NCI-H345 treated with DMSO at 0.1 percent for 48 hours (cell line): Measurements from ENCODE around the gene KAZALD1.

Experiments used
- DNase-seq: peaks from one replicate; lab custom pipeline; 2025; ENCODE audit not compliant: unreplicated experiment; lab: John Stamatoyannopoulos, UW

The KAZALD1 gene

DNA sequence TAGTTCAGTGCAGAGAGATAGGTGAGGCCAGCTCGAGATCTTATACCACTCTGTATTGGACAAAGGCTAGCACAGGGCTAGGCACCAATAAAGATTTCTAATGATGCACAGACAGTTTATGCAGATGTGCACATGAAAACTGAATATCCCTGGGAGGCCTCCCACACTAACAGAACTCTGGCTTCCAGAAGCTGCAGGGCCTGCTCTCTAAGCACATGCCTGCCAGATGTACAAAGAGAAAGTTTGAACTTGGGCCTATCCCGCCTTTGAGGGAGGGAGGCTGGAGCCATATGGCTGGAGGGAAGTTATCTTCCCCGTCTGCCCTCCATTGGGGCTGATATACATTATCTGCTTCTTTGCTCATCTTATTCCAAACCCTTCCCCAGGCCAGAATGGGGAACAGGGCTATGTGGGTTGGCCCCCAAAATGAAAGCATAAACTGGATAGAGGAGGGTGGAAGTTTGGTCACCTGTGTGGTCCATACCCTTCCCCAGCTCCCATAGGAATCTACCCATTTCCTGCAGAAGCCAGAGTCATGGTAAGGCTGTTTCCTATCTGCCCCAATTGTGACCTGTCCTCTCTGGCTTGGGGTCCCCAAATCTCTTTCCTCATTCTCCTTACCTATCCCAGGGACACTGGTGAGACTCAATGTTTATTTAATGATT is 3.8 kb downstream of the KAZALD1 start:
- no peak for DNase-seq

DNA sequence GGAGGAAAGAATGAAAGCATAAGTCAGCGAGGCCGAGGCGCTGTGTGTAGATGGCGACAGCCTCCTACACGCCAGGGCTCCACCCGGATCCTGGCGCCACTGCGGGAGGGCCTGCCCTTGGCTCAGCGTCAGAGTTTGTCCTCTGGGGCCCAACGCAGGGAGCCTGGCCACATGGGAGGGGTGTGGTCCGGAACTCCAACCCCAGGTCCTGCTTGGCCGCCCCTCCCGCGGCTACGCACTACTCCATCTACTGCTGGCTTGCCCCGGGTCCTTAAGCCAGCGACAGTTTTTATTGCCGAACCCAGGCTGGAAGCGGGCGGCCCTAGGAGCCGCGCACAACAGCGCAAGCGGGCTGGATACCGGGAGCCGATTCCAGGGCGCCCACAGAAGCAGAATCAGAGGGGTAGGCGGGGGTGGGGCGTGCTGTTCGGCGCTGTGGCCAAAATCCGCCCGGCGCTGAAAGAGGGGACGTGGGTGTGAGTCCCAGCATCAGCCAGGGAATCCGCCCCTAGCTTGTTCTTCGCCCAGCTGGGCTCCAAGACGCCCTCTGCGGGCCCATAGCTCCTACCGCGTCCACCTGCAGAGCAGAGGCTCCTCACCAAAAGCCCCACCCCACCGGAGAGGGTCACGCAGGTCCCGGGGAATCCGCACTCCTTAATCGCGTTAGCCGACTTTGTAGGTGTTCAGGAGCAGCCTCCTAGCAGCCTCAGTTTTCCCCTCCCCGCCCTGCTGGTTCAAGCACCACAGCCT is 4.5 kb downstream of the KAZALD1 start:
- DNase-seq = peak; percentile 6

DNA sequence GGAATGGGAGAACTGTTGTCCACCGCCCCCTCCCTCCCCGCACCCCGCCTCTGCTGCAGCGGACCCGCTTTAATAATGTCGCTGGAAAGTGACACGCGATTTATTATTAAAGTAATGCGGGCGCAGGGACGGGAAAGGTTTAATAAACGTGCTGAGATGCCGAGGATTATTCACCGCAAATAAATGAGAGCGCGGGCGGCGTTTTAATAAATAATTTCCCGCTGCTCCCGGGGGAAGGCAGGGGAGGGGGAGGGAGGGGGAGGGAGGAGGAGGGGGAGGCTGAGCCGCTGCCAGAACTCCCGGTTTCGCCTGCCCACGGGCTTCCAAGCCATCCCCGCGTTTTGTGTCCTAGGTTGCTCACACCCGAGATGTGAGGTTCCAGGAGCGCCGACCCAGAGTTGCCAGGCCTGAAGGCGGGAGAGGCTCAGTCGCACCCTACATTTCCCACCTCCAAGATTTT is 5.1 kb downstream of the KAZALD1 start:
- no peak for DNase-seq

DNA sequence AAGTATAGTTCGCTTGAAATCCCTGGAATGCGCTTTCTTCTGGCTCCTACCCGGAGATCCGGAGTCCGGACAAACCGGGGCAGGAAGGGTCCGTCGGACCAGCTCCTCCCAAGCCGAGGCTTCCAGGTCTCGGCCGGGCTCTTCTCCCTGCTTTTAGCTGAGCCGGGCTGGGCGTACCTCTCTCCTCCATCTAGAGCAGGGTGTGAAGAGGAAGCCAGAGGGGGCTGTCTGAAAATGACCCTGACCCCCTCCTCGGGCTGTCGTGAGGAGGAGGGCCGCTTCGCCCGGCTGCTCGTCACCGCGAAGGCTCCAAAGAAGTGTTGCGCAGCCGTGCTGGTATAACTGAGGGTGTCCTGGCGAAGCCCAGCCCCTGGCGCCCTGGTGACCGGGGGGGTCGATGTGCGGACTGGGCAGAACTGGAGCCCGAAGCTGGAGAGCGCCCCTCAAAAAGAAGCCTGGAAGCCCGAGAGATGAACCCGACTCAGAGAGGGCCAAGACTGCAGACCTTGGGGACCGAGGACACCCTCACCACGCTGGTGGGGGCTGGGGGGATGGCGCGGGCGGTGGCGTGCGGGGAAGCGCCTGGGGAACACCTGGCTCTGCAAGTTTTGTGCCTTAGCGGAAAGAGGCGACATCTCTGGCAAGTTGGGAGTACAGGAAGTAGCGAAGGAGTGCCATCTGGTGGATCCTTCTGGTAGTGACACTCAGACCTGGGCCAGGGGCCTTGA is 5.7 kb downstream of the KAZALD1 start:
- peak; percentile 64 for DNase-seq

DNA sequence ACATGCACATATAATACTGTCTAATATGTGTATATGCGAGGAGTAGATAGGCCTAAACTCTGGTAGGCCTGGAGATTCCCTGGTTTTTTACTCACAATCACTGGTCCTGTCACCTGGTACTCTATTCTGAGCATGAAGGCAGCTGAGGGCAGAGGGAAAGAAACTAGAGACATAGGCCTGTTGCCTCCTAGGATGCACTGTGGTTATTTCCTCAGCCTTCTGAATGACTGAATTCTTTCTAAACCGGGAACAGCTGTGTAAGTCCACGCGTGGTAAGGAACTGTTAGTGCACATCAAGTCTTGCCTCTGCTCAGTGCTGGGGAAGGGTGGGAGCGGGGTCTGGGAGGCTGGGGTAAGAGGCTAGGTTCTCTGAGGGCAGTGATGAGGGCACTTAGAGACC is 7.7 kb downstream of the KAZALD1 start:
- DNase-seq = no peak

DNA sequence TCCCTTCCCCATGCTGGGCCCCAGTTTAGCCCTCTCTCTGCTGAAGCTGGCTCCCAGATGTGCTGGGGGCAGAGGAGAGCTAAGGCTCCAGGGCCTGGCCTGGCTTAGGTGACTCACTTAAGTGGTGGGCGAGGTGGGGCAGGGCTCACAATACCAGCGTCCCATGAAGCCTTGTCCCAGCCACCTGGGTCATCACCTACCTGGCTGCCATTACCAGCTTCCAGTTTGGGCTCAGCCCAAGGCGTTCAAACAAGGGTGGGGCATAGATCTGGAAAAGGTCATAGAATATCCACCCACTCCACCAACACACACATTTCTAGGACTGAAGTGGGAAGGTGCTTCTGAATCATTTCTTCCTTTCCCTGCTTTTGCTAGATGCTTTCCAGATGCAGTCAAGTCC is 8.3 kb downstream of the KAZALD1 start:
- no peak for DNase-seq

DNA sequence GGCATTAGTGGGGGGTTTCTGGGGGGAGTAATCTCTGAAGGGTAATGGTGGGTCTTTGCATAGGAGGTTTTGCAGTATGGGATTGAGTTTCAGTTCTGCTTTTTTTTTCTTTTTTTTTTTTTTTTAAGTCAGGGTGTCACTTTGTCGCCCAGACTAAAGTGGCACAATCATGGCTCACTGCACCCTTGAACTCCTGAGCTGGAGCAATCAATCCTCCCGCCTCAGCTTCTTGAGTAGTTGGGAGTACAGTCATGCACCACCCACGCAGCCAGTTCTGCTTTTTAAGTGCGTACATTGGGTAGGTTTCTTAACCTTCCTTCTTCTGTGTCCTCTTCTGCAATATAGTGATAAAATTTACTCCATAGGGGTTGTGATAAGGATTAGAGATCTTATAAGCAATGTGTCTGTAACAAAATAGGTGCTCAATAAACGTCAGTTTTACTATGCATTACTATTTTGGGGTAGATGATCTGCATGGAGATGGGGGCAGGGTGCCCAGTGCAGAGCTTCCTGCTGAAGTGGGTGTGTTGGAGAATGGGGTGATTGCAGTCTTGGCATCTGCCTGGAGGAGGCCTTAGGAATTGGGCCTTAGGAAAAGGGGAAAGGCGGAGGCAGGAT is 9.6 kb downstream of the KAZALD1 start:
- DNase-seq = no peak

DNA sequence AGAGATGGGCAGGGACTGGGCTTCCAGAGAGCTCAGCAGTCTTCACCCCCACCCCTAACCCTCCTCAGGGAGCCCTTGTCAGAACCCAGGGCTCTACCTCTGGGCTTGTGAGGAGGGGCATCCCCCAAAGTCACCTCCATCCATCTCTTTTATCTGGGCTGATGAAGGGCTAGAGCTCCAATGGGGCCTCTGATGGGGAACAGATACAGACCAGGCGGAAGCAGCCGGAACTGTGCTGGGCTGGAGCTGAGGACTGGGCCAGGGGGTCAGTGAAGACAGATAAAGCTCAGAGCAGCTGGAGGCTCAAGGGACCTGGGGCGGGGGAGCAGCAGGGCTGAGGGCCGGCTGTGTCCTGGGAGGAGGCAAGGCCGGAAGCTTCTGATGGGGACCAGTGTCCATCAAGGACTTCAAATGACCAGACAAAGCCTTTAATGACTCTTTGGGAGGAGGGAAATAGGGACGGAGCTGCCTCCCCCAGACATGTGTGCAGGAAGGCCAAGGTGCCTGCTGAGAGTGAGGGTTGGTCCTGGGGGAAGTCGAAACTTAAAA is 10.2 kb downstream of the KAZALD1 start:
- no peak for DNase-seq

DNA sequence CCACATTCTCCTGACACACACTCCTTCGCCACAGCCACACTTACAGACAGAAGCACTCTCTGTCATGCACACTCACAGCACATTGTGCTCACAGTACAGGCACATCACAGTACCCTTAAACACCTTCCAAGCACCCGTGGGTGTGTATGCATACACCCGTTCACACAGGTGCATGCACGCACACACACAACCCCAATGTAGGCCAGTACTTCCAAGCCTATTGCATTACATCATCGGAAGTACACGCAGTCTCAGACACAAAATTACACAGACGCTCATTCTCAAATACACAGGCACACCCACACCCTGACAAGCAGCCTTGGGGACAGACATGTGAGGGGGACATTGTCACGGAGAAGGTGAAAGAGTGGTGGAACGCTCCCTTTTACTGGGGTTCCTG is 11.1 kb downstream of the KAZALD1 start:
- DNase-seq = no peak

DNA sequence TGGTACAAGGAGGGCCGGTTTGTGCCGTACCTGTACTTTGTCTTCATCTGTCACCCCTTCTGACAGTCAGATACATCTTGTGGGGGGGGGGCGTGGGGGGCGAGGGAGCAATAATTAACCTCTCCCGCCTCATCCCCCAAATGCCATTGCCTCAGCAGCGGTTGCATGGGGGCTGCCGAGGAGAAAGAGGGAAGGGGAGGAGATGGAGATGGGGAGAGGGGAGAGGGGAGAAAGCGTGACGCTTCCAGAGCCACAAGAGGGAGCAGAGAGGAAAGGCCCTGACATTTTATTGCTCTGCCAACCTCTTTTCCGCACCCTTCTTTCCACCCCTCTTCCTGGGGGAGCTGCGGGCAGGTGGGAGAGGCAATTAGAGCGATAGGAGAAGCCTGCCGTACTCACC is 11.8 kb downstream of the KAZALD1 start:
- no peak for DNase-seq

DNA sequence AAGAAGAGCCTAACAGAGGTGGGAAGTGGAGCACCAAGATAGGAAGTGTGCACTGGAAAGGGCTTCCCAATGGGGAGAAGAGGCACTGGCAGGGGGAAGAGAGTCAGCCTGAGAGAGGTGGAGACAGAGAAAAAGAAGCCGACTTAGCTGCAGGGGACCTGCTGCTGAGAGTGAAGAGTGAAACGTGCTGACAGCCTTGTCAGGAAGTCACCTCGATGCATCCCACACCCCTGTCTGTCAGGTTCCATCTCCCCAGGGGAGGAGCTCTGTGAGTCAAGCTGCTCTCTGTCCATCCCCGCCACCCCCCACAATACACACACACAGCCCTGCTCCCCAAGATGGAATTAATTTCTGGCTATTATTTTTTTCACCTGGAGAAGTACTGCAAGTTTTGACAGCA is 14.0 kb downstream of the KAZALD1 start:
- no peak for DNase-seq

DNA sequence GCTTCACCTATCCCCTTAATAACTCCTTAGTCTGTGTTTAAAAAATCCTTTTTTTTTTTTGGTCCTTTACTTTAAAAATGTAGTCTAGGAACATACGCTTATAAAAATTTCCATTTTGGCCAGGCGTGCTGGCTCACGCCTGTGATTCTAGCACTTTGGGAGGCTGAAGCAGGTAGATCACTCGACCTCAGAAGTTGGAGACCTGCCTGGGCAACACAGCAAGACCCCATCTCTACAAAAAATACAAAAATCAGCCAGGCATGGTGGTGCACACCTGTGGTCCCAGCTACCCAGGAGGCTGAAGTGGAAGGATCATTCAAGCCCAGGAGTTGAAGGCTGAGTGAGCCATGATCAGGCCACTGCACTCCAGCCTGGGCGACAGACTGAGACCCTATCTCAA is 14.8 kb downstream of the KAZALD1 start:
- DNase-seq = no peak

DNA sequence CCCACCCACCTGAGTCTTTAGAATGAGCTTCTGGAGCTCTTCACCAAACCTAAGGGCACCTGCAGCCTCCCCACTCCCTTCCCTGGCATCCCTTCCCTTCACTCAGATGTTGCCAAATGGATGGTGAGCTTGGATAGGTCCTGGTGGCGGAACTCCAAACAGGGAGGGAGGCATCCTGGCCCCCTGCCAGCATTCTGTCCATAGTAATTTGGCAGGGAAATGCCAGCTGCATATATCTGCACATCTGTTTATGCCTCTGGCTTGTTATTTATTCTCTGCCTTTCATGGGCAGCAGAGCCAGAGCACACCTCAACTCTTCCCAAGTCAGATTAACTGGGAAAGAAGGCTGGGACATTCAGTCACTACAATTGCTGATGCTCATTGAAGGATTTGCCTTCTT is 18.1 kb downstream of the KAZALD1 start:
- DNase-seq = no peak

DNA sequence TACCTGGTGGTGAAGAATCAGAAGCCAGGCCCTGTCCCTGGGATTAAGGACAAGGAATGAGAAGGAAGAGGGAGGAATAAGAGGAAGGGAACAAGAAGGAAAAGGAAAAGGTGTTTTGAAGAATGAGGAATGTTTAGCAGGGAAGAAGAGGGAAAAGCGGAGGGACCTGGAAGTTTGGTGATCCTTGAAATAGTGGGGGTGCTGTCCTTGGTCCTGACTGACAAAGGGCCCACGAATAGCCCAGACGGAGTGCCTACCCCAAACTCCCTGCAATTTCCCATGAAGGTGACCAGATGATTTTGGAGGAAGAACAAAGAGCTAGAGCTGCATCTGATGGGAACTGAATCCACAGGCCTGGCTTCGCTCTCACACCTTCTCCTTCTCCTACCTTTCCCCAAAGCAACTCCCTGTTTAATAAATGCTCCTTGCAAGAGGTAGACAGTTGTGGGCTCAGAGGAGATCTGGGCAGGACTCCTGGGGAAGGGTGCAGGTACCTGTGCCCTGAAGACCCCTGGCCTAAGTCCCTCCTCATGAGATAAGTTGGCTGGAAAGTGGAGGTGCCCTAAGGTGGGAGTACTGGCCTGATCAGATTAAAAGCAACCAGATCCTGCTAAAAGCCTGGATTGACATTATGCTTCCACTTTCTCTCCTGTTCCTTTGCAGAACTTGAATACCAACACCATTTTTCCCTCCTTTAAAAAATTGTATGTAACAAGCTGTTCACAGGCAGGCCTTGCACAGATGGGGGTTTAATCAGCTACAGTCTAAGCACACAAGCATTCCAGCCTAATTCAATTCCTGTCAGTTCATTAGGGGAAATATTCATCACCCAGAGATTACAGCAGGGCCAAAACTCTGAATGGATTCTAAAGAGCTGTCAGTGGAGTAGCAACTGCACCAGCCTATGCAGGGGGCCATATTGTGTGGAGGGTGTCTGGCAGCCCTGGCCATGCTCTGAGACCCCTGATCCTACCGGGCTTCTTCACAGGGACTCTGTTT is 19.4 kb downstream of the KAZALD1 start:
- DNase-seq = no peak

DNA sequence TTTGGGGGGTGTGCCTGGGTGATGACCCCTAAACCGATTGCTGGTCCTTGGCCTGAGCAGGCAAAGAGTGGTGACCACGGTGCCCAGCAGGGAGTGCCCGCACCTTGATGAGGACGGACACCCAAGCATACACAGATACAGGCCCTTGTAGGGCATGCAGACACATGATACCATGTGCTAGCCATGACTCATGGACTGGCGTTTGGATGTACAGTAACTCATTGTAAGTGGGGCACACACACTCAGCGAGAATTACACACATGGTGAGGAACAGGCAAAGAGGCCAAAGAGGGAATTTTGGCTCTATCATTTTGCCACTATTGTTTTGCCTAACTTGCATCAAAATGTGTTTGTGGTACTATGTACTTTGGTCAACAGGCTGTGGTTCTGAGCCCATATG is 24.1 kb downstream of the KAZALD1 start:
- DNase-seq = no peak

DNA sequence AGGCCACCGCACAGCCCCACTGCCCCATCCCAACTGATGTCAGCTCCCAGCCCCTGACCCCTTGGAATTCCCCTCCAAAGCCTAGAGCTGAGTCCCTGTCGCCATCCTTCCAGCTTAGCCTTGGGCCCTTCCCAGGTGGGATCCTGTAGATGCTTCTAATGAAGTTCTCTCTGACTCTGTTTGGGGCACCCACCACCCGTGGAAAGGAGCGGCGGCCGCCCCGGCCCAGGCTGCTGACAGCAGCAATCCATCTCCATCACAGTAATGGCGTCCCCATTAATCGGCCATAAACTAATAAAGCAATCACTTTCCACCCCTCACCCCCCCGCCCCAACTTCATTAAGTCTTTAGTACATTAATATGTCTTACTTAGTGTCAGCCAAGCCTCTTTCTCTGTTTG is 25.6 kb downstream of the KAZALD1 start:
- no peak for DNase-seq

DNA sequence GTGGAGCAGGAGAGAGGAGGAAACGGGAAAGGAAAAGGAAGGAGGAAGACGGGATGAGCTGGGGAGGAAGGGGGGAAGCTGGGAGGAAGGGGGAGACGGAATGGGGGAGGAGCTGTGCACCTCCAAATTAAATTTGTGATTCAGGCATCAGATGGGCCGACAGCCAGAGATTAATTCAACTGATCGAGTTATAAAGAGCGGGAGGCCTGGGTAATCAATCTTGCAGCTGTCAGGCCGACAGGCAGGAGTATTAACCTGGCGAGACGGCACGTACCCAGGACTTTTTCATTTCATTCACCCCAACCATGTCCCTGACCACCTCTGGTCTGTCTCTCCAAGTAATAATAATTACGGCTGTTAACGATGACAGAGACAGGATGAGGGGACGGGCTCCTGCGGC is 26.2 kb downstream of the KAZALD1 start:
- DNase-seq = no peak

DNA sequence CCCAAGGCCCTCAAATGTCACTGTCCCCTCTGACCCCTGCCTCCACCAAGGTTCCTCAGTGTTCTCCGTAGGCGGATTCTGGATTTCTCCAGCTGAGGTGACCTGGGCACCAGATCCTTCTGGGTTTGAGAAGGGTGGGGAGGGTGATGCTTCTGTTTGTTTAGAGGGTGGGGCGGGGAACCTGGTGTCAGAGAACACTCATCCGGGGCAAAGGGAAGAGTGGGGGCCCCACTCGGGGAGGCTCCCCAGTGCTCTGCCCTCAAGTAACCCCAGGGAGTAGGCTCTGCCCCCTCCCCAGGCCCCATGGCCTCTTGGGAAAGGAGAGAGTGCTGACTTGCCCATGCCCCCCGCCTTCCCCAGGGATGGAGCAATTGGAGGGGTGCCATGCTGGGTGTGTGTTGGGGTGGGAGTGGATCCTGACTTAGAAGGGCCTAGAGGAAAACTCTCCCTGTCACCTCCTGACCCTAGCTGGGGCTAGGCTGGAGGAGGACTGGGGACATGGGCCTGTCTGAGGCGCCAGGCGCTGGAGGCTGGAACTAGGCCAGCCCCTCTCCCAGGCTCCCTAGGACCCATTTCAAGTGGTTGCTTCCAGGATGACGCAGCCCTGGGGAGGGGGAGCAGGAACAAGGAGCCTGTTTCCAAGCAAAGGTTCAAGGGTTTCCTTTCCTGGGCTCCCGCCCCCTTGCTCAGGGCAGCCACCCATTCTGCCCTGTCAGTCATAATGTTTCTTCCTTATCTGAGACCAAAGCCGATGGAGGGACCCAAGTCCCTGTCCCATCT is 27.9 kb downstream of the KAZALD1 start:
- no peak for DNase-seq

DNA sequence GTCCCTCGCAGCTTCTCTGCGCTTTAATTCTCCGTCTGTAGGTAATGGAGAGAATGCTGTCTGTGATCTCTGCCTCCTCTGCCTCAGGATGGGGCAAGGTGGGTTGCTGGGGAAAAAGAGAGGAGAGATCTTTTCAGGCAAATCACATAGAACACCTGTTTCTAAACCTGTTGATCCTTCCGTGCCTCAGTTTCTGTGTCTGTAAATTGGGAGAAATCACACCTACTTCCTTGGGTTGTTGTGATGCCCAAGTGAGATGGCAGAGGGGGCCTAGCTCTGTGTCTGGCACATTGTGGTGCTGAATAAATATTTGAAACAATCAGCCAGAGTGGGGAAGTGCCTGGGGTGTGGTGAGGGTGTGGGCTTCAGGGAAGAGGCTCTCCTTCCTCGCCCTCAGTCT is 28.8 kb downstream of the KAZALD1 start:
- no peak for DNase-seq
